PC-9 (cell line): ENCODE results near the gene NTM. TPM values are rescaled to one million over a fixed set of nuclear protein-coding genes. Genes with fewer than 3 reads are reported as not detected.

Experiments
- BruUV-seq: library from RNA; stranded (reverse); fragments of 400-500 nt; replicated peaks from 2 replicates; lab custom pipeline; 2021; lab: Mats Ljungman, UMichigan
- CTCF ChIA-PET: fragments of 300-600 bp; sonication (Branson Sonifier 250); formaldehyde crosslinking; loops from one replicate; lab custom pipeline; 2022; ENCODE audit warnings: antibody characterized with exemption; lab: Charles Lee
- POLR2A ChIA-PET: fragments of 300-600 bp; sonication (Branson Sonifier 250); formaldehyde crosslinking; loops from one replicate; lab custom pipeline; 2022; ENCODE audit warnings: antibody characterized with exemption; ENCODE audit not compliant: unreplicated experiment; lab: Charles Lee
- DNase-seq, 2 experiments: peaks; one replicate each; pipeline versions ENCODE4 v3.0.0 to v3.0.0-alpha.2; 2015 to 2022; ENCODE audit warnings: mixed read lengths in 1 of 2
- H2AFZ ChIP-seq: fragments of 200-600 bp; sonication (generic); 2 replicates; pipeline ENCODE4 v1.8.1; 2017; ENCODE audit warnings: antibody characterized with exemption
- H3F3A ChIP-seq: fragments of 200-600 bp; sonication (generic); 2 replicates; pipeline ENCODE4 v1.8.1; 2017; ENCODE audit warnings: antibody characterized with exemption, mild to moderate bottlenecking, low read depth; ENCODE audit not compliant: insufficient read depth
- H3K27ac ChIP-seq: fragments of 200-600 bp; sonication (generic); 2 replicates; pipeline ENCODE4 v1.6.1; 2016; ENCODE audit warnings: mixed run types
- H3K27me3 ChIP-seq: fragments of 200-600 bp; sonication (generic); 2 replicates; pipeline ENCODE4 v1.6.1; 2016; ENCODE audit warnings: low read depth, mixed run types; ENCODE audit not compliant: insufficient read depth
- H3K36me3 ChIP-seq: fragments of 200-600 bp; sonication (generic); 2 replicates; pipeline ENCODE4 v1.6.1; 2016; ENCODE audit warnings: low read depth, mixed run types
- H3K4me1 ChIP-seq: fragments of 200-600 bp; sonication (generic); replicated peaks from 2 replicates; pipeline ENCODE4 v1.6.1; 2016; ENCODE audit warnings: mixed run types; ENCODE audit not compliant: insufficient read depth
- H3K4me2 ChIP-seq: fragments of 200-600 bp; sonication (generic); 2 replicates; pipeline ENCODE4 v1.6.1; 2017; ENCODE audit warnings: mixed run types
- H3K4me3 ChIP-seq: fragments of 200-600 bp; sonication (generic); 2 replicates; pipeline ENCODE4 v1.6.1; 2016; ENCODE audit warnings: mixed run types
- H3K79me2 ChIP-seq: fragments of 200-600 bp; sonication (generic); 2 replicates; pipeline ENCODE4 v1.6.1; 2017; ENCODE audit warnings: low read depth, mixed run types
- H3K9me2 ChIP-seq: fragments of 200-600 bp; sonication (generic); 2 replicates; pipeline ENCODE4 v1.8.1; 2017; ENCODE audit warnings: mild to moderate bottlenecking; ENCODE audit not compliant: insufficient read depth
- H3K9me3 ChIP-seq: fragments of 200-600 bp; sonication (generic); 2 replicates; pipeline ENCODE4 v1.8.1; 2016; ENCODE audit warnings: low read depth; ENCODE audit not compliant: insufficient read depth
- H4K20me1 ChIP-seq: fragments of 200-600 bp; sonication (generic); 2 replicates; pipeline ENCODE4 v1.8.1; 2017; ENCODE audit not compliant: insufficient read depth
- CTCF ChIP-seq: fragments of 200-600 bp; sonication (generic); conservative IDR thresholded peaks from 2 replicates; pipeline ENCODE4 v1.6.1; 2017; ENCODE audit warnings: mixed run types, antibody characterized with exemption, mild to moderate bottlenecking, moderate library complexity
- EZH2 ChIP-seq: fragments of 200-600 bp; sonication (generic); IDR thresholded peaks from 2 replicates; pipeline ENCODE4 v1.8.0; 2017; ENCODE audit warnings: antibody characterized with exemption, low read depth
- intact Hi-C: fragments of 100-400 bp; cut with micrococcal nuclease; formaldehyde crosslinking; loops from one replicate; pipeline ENCODE4 v1.10.0; 2022; ENCODE audit not compliant: unreplicated experiment
- total RNA-seq: library from RNA; stranded (reverse); gene quantifications from 2 replicates; pipeline ENCODE4 v1.2.3, GENCODE V29; 2021

NTM gene
- total RNA-seq, 1 experiment from 2014 or later, result not detected

GRCh38 chr11:132111838-132112237 lies 741.4 kb downstream of the NTM start:
- no peaks in the 10 kb centered on the region for H3K9me2 ChIP-seq
- intact Hi-C loops, result no loop called here
- no peak overlapping the region for H3K4me3 ChIP-seq
- no peaks in the 10 kb centered on the region for H3K9me3 ChIP-seq
- H3K36me3 ChIP-seq, result no peaks in the 10 kb centered on the region
- H3F3A ChIP-seq, result no peaks in the 10 kb centered on the region
- ChIA-PET POLR2A (no interaction called here), CTCF (no interaction called here)
- BruUV-seq, result no TSS peak
- no peak for DNase-seq
- no peak overlapping the region for H2AFZ ChIP-seq
- TF ChIP-seq EZH2 (no peak), CTCF (no peak)
- H3K4me2 ChIP-seq, result no peak overlapping the region
- no peaks in the 10 kb centered on the region for H3K4me1 ChIP-seq
- no peaks in the 10 kb centered on the region for H3K79me2 ChIP-seq
- no peaks in the 10 kb centered on the region for H4K20me1 ChIP-seq
- H3K27ac ChIP-seq, result no peak overlapping the region
- H3K27me3 ChIP-seq, result no peaks in the 10 kb centered on the region

- no peak for DNase-seq
- Histone ChIP-seq H3K79me2 (no peaks in the 10 kb centered on the region), H3K4me1 (no peaks in the 10 kb centered on the region), H3K4me3 (no peak overlapping the region), H3K36me3 (no peaks in the 10 kb centered on the region), H2AFZ (no peak overlapping the region), H3F3A (no peaks in the 10 kb centered on the region), H3K27ac (no peak overlapping the region), H3K4me2 (no peak overlapping the region), H3K9me3 (no peaks in the 10 kb centered on the region), H3K9me2 (no peaks in the 10 kb centered on the region), H4K20me1 (no peaks in the 10 kb centered on the region), H3K27me3 (no peaks in the 10 kb centered on the region)
- intact Hi-C loops, result no loop called here
- BruUV-seq, result no TSS peak
- CTCF ChIA-PET, result no interaction called here
- POLR2A ChIA-PET, result no interaction called here
- TF ChIP-seq EZH2, result no peak
- TF ChIP-seq CTCF, result no peak
Observed at GRCh38 chr11:132112846-132113245, 742.4 kb downstream of the NTM start.

DNA sequence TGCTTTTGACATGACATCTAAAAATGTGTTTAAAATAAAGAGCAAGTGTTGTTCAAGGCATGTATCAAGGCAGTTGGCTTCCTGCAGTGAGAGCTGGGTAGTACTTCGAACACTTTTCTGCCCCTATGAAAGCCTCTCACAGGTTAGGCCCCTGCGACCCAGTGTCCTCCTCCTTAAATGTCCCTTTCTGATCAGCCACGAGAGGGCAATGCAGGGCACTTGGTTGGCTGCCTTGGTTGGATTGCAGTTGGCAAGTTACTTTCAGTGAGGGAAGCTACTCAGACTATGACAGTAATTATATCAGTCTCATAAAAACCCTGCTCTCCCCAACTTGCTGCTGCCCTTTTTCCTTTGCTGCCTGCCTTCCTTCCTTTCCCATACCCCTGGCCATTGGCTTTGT lies 743.8 kb downstream of the NTM start:
- ChIA-PET CTCF (no interaction called here), POLR2A (no interaction called here)
- Histone ChIP-seq H2AFZ (no peak overlapping the region), H4K20me1 (no peaks in the 10 kb centered on the region), H3K4me2 (no peak overlapping the region), H3K9me2 (no peaks in the 10 kb centered on the region), H3K4me1 (no peaks in the 10 kb centered on the region), H3F3A (no peaks in the 10 kb centered on the region), H3K79me2 (no peaks in the 10 kb centered on the region), H3K27ac (no peak overlapping the region), H3K36me3 (no peaks in the 10 kb centered on the region), H3K27me3 (peaks cover 7% of the 10 kb centered on the region; the same call in 1 of the 2 replicates), H3K9me3 (no peaks in the 10 kb centered on the region), H3K4me3 (no peak overlapping the region)
- BruUV-seq, result no TSS peak
- no peak for DNase-seq
- no peak for TF ChIP-seq EZH2
- no peak; the same call in 1 of the 2 replicates for TF ChIP-seq CTCF
- intact Hi-C loops, result no loop called here
